Ascending aorta (tissue), 2 donors: ENCODE data around the gene GCGR. TPM values are rescaled to one million over a fixed set of nuclear protein-coding genes. Genes with fewer than 3 reads are reported as not detected.

Experiments
- DNase-seq, 2 donors: peaks; one replicate each; pipeline ENCODE4 v3.0.0-alpha.2; 2019; ENCODE audit warnings: low spot score in 2 of 2
- H3K27ac ChIP-seq, 2 donors: fragments of 200-600 bp; sonication (generic); one replicate each; pipeline ENCODE4 v1.5.1; 2016 to 2017; ENCODE audit warnings: mild to moderate bottlenecking in 1 of 2
- H3K27me3 ChIP-seq: fragments of 200-600 bp; sonication (generic); one replicate; pipeline ENCODE4 v1.5.1; 2017
- H3K36me3 ChIP-seq, 2 donors: fragments of 200-600 bp; sonication (generic); one replicate each; pipeline ENCODE4 v1.5.1; 2016
- H3K4me1 ChIP-seq, 2 donors: fragments of 200-600 bp; sonication (generic); one replicate each; pipeline ENCODE4 v1.5.1; 2016 to 2017; ENCODE audit warnings: mild to moderate bottlenecking in 1 of 2
- H3K4me3 ChIP-seq, 2 donors: fragments of 200-600 bp; sonication (generic); one replicate each; pipeline ENCODE4 v1.5.1; 2016 to 2017; ENCODE audit warnings: mild to moderate bottlenecking in 1 of 2
- H3K9me3 ChIP-seq, 2 donors: fragments of 200-600 bp; sonication (generic); one replicate each; pipeline ENCODE4 v1.5.1; 2016
- CTCF ChIP-seq, 3 experiments: fragments of 200-600 bp in 2 of 3; fragments of 450-650 bp in 1 of 3; sonication (generic) in 2 of 3; IDR thresholded peaks; one replicate each; pipeline ENCODE4 v1.5.1; 2016 to 2019; ENCODE audit warnings: antibody characterized with exemption in 3 of 3, mild to moderate bottlenecking in 1 of 3, moderate library complexity in 1 of 3
- intact Hi-C: fragments of 100-400 bp; cut with DNase I; formaldehyde crosslinking; loops from one replicate; pipeline ENCODE4 v1.15.1; 2023
- total RNA-seq: library from RNA; depleted of rRNA; stranded (reverse); fragments of >200 nt; gene quantifications from one replicate; pipeline ENCODE4 v1.1.0, GENCODE V29; 2016

The GCGR gene
- total RNA-seq, 1 donor from 2014 or later: not detected

GRCh38 chr17:81841866-81842265 is 37.9 kb downstream of the GCGR start:
- Histone ChIP-seq H3K9me3 (no peaks in the 10 kb centered on the region), H3K27ac (no peak overlapping the region), H3K27me3 (no peaks in the 10 kb centered on the region), H3K36me3 (peaks cover 43 to 46% of the 10 kb centered on the region in 2 donors), H3K4me1 (no peaks in the 10 kb centered on the region), H3K4me3 (no peak overlapping the region)
- TF ChIP-seq CTCF (IDR thresholded peaks at IDR 0.05): no peak
- intact Hi-C loops: no loop called here
- no peak for DNase-seq

- no peak for TF ChIP-seq CTCF (IDR thresholded peaks at IDR 0.05)
Measured at GRCh38 chr17:81842378-81842724, 38.4 kb downstream of the GCGR start.

GRCh38 chr17:81842725-81843504 is 39.0 kb downstream of the GCGR start:
- no peaks in the 10 kb centered on the region for H3K4me1 ChIP-seq
- no peaks in the 10 kb centered on the region for H3K9me3 ChIP-seq
- intact Hi-C loops: no loop called here
- H3K27me3 ChIP-seq: no peaks in the 10 kb centered on the region
- H3K27ac ChIP-seq: no peak overlapping the region
- TF ChIP-seq CTCF (IDR thresholded peaks at IDR 0.05): no peak
- H3K4me3 ChIP-seq: no peak overlapping the region
- DNase-seq: no peak
- H3K36me3 ChIP-seq: peaks cover 53 to 57% of the 10 kb centered on the region in 2 donors

More at GRCh38 chr17:81842378-81842724, 38.4 kb downstream of the GCGR start:
- DNase-seq: no peak
- Histone ChIP-seq H3K4me1 (no peaks in the 10 kb centered on the region), H3K36me3 (peaks cover 47 to 51% of the 10 kb centered on the region in 2 donors), H3K27me3 (no peaks in the 10 kb centered on the region), H3K27ac (no peak overlapping the region), H3K9me3 (no peaks in the 10 kb centered on the region), H3K4me3 (no peak overlapping the region)
- intact Hi-C loops: no loop called here

GRCh38 chr17:81843713-81844326 is 39.9 kb downstream of the GCGR start:
- no peak for TF ChIP-seq CTCF (IDR thresholded peaks at IDR 0.05)
- Histone ChIP-seq H3K4me1 (no peaks in the 10 kb centered on the region), H3K9me3 (no peaks in the 10 kb centered on the region), H3K27ac (no peak overlapping the region), H3K36me3 (peaks cover 57 to 66% of the 10 kb centered on the region in 2 donors), H3K4me3 (no peak overlapping the region), H3K27me3 (no peaks in the 10 kb centered on the region)
- no peak for DNase-seq
- intact Hi-C loops: no loop called here

- intact Hi-C loops: no loop called here
- no peak for DNase-seq
- H3K27me3 ChIP-seq: no peaks in the 10 kb centered on the region
- H3K9me3 ChIP-seq: no peaks in the 10 kb centered on the region
- peaks cover 63 to 72% of the 10 kb centered on the region in 2 donors for H3K36me3 ChIP-seq
- H3K4me1 ChIP-seq: no peaks in the 10 kb centered on the region
- H3K27ac ChIP-seq: no peak overlapping the region
- TF ChIP-seq CTCF (IDR thresholded peaks at IDR 0.05): no peak
- H3K4me3 ChIP-seq: no peak overlapping the region
Measured at GRCh38 chr17:81844327-81844851, 40.4 kb downstream of the GCGR start.
